Fibroblast of the conjunctiva (primary cell): Measurements from ENCODE around the gene HOXC5.

Experiments
- DNase-seq: peaks from one replicate; pipeline ENCODE4 v3.0.0-alpha.2; 2010; ENCODE audit warnings: low read depth

HOXC5 gene

GRCh38 chr12:54006559-54007220, 26.2 kb upstream of the HOXC5 start:
- no peak for DNase-seq

- DNase-seq: no peak
Observed at GRCh38 chr12:54007538-54008259, 25.2 kb upstream of the HOXC5 start.

- DNase-seq: no peak
Observed at GRCh38 chr12:54008260-54008552, 24.6 kb upstream of the HOXC5 start.

GRCh38 chr12:54009171-54010052, 23.4 kb upstream of the HOXC5 start:
- DNase-seq: no peak

- no peak for DNase-seq
Observed at GRCh38 chr12:54010053-54010971, 22.5 kb upstream of the HOXC5 start.

- DNase-seq: no peak
Observed at GRCh38 chr12:54010972-54011664, 21.7 kb upstream of the HOXC5 start.

- no peak for DNase-seq
Observed at GRCh38 chr12:54011665-54012532, 21.0 kb upstream of the HOXC5 start.

GRCh38 chr12:54012631-54013409, 20.0 kb upstream of the HOXC5 start:
- no peak for DNase-seq

- no peak for DNase-seq
Observed at GRCh38 chr12:54014377-54015017, 18.4 kb upstream of the HOXC5 start.

- DNase-seq: no peak
Observed at GRCh38 chr12:54015018-54015931, 17.6 kb upstream of the HOXC5 start.

- no peak for DNase-seq
Observed at GRCh38 chr12:54016051-54016450, 16.8 kb upstream of the HOXC5 start.

- no peak for DNase-seq
Observed at GRCh38 chr12:54016478-54016964, 16.3 kb upstream of the HOXC5 start.

GRCh38 chr12:54017027-54017788, 15.6 kb upstream of the HOXC5 start:
- DNase-seq: no peak

- DNase-seq: no peak
Observed at GRCh38 chr12:54017878-54018467, 14.9 kb upstream of the HOXC5 start.

GRCh38 chr12:54018468-54018984, 14.3 kb upstream of the HOXC5 start:
- DNase-seq: no peak

- no peak for DNase-seq
Observed at GRCh38 chr12:54019091-54019811, 13.6 kb upstream of the HOXC5 start.
